ENCODE data around the gene R3HDM2.

DNA sequence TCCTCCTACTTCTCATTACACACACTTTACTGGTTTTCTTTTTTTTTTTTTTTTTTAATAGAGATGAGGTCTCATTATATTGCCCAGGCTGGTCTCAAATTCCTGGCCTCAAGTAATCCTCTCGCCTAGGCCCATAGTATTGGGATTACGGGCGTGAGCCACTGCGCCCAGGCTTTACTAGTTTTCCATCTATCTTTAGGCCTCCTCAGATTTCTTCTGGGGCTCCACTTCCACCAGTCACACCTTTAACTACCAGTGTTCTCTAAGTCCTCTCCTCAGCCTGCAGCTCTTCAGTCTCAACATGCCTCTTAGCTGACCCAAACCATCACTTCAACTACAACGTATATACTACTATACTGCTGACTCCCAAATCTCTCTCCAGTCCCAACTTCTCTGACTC is 10.4 kb downstream of the R3HDM2 start:
- TF ChIP-seq, protein P1, sequence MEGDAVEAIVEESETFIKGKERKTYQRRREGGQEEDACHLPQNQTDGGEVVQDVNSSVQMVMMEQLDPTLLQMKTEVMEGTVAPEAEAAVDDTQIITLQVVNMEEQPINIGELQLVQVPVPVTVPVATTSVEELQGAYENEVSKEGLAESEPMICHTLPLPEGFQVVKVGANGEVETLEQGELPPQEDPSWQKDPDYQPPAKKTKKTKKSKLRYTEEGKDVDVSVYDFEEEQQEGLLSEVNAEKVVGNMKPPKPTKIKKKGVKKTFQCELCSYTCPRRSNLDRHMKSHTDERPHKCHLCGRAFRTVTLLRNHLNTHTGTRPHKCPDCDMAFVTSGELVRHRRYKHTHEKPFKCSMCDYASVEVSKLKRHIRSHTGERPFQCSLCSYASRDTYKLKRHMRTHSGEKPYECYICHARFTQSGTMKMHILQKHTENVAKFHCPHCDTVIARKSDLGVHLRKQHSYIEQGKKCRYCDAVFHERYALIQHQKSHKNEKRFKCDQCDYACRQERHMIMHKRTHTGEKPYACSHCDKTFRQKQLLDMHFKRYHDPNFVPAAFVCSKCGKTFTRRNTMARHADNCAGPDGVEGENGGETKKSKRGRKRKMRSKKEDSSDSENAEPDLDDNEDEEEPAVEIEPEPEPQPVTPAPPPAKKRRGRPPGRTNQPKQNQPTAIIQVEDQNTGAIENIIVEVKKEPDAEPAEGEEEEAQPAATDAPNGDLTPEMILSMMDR (conservative IDR thresholded peaks at IDR 0.05; ENCODE audit: low read length): no peak
- TF ChIP-seq EZH2phosphoT487 (IDR thresholded peaks at IDR 0.05; ENCODE audit: borderline replicate concordance): no peak
